ENCODE measurements around the gene SLC35E4.
"Not testable (repeated sequence)": the region's sequence is repeated elsewhere in the genome, so short reads cannot be mapped to it uniquely, and the experiment has no call there.

SLC35E4 gene

DNA sequence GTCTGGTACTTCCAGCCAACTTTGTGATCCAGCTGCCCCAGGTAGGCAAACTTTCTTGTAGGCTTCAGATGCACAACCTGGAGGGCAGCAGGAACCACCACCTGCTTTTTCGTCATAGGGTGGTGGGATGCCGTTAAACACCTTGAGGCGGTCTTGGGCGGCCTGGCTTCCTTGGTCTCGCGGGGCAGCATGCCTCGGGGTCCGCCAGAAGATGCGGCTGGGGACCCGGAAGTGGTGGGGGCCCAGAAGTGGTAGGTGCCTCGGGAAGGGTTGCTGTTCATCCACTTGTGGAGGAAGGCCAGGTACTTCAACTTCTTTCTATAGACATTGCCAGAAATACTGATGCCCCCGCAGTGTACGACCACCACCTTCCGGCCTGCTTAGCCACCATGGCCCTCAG is 18.8 kb downstream of the SLC35E4 start:
- no peak for DNase-seq

DNA sequence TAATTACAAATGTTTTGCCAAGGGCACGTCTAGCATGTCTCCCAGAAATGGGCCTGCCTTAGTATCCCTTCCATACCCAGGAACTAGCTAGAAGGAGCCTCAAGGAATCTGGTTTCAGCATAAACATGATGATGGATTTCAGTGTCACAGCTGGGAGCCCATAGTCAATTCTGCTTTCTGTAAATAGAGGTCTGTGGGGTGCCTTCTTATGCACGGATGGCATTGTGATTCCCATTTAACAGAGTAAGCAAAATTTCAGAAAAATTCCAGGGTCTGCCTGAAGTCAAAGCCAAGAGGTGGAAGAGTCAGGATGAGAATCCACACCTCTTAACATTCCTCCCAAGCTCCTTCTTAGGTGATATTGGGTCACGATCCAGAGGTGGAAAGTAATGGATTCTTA is 20.0 kb downstream of the SLC35E4 start:
- no peak for DNase-seq

DNA sequence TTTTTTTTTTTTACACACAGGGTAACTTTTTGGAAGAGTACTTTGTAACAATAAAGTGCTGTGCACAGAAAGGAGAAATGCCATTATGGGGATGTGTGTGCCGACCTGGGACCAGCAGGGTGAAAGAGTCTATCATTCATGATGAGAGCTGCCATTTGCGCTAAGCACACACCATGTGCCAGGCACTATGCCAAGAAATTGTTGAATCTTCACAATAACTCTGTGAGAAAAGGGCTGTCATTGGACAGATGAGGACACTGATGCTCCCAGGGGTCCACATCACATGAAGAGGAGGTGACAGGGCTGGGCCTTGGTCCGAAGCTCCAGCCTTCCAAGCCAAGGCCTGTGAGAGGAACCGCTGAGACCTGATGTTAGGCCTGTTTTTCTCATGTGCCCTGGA is 26.5 kb downstream of the SLC35E4 start:
- DNase-seq = no peak

DNA sequence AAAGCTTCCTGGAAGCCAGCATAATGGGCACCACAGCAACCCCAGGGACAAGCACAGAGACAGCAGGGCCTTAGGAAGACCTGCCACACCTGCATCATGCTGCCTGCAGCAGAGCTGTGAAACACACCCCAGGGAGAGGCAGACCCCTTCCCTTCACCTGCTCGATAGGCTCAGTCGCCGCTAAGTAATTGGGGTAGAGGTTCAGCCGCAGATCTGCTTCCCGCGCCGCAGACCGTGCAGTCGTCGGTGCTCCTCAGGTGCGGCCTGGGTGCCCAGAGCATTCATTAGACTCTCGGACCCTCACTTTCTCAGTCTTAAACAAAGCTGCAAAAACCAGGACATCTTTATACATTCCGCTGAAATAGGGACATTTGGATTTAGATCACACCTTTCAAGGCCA is 29.2 kb downstream of the SLC35E4 start:
- DNase-seq = no peak

DNA sequence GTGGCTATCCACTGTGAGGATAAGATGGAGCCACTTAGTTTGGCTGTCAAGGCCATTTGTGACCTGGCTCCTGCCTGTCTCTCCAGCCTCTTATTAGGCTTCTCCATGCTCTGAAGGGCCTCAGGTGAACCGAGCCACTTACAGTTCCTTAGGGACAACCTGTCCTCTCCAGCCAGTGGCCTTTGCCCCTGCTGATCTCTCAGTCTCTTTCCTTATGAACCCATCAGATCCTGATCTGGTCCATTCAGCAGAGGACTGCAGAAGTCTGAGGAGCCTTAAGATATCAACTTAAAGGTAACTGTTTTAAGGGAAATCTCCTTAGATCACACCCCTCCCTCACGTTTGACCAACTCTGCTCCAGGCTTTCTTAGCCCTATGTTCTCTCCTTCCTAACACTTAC is 29.7 kb downstream of the SLC35E4 start:
- no peak for DNase-seq

DNA sequence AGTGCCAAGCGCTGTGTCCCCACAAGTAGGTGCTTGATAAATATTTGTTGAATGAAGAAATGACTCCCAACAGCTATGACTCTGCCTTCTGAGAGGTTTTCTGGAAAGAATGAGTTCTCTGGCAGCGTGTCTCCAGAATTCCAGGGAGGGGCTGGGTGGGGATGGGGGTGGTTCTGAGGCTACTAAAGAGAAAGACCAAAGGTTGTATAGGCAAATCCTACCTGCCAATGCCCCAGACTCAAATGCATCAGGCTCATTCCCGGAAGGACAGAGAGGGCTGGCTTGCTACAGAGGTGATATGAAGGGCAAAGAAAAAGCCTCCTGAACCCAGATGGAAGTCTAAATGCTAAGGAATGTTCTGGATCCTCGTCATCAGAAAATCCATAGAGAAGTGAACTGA is 30.2 kb downstream of the SLC35E4 start:
- no peak for DNase-seq

DNA sequence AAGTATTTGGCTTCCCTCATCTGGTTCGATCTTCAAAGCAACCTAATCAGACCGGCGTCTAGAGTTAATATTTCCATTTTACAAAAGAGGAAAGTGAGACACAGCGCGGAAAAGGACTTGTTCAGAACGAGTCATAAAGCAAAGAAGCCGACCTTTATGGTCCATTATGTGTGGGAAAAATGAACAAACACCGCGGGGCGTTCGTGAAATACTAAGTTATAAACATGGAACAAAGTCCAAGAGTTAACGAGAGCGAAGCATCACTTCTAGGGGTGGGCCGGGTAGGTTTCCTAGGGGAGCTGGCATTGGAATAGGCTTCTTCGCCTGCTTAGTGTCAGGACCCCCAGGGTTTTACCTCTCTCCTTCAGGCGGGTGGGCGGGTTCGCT is 31.5 kb downstream of the SLC35E4 start:
- DNase-seq = no peak

DNA sequence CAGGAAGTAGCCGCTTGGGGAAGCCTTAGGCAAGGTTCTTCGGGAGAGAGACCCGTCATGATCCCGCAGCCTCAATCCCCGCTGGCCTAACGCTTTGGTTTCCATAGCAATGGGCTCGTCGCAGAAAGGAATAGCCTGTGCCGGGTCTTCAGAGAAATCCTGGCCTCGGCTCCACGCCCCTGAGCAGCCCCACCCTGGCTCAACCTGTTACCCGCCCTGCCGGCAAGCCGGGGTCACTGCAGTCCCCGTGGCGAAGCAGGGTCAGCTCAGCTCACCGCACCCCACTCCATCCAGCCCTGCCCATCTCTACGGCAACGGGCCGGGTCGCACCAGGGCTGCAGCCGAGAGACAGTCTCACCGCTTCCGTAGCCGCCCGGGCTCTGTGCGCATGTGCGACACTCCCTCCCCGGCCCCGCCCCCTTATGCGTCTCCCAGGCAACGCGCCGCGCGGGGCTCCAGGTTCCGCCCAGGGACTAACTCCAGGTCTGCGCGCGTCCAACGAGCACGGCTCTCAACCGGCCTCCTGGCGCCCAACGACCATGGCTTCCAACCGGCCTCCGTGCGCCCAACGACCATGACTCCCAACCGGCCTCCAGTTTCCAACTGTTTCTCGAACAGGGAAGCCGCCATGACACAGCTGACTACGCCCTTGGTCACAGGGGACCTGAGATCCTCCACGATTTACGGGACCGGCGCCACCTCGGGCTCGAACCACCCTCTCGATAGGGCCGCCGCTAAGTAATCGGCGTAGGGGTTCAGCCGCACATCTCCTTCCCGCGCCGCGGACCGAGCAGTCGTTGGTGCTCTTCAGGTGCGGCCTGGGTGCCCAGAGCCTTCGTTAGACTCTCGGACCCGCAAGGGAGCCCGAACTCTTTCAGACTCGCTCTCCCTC is 32.2 kb downstream of the SLC35E4 start, which contains the start of gene DUSP18:
Gene DUSP18, minus strand, starts transcription at position 382 of the 892 bp plus-strand sequence. CDS start 3,872 bp downstream, outside the sequence.
- peak; percentile 41 to 50 for DNase-seq

DNA sequence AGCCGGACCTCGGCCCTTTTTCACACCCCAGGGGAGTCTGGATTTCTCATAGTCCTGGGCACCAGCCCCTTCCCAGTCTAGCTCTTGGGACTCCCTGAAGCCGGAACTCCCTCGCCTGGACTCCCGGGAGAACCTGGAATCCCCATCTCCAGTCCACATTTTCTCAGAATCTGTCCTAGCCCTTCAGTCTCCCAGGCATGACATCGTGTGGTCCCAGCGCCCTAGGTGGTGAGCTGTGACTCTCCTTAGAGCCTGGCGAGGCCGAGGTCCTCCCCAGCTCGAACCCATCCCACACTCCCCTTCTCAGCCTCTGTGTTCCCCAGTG is 32.8 kb downstream of the SLC35E4 start:
- no peak for DNase-seq

DNA sequence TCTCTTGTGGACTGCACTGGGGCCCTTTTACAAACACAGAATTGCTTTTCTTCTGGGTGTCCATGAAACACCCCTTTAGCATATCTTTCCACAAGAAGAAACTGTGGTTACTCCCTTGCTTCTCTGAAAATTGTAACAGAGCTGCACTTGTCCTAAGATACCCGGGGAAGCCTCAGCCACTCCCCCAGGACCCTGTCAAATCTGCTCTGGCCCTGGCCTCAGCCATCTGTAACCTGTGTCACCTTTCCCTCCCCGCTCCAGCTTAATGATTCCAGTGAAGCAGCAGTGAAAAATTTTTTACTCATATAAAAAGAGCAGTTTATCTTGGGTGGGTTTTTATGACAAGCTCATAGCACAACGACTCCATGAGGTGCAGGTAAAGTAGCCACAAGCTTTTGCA is 35.5 kb downstream of the SLC35E4 start:
- DNase-seq = no peak

DNA sequence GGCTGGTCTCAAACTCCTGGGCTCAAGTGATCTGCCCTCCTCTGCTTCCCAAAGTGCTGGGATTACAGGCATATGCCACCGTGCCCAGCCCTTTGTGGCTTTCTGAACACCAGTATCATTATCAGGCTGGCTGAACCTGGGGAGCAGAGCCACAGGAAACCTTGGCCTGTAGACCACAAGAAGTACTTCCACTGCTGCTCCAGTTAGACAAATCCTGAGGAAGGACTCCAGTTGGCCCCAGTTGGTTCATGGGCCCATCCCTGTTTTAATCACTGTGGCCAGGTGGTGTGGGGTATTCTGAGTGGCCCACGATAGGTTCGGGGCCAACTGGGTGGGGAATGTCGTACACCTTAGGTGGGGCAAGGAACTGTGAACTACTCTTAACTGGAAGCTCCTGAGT is 37.6 kb downstream of the SLC35E4 start:
- DNase-seq = no peak

DNA sequence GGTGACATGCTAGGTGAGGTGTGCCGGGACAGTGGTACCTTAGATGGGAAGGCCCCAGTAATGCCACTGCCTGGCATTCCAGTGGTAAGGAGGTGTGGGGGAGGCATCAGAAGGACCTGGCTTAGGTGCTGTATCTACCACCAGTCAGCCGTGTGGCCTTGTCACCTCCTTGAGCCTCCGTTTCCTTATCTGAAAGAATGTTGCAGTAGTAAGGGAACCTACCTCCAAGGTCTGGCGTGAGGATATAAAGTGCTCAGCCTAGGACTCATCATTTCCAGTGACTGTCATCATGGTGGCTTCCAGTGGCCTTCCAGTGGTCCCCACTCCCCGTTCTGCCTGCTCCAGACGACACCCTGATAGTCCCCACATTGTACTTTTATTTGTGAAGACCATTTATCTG is 38.9 kb downstream of the SLC35E4 start:
- DNase-seq = no peak

DNA sequence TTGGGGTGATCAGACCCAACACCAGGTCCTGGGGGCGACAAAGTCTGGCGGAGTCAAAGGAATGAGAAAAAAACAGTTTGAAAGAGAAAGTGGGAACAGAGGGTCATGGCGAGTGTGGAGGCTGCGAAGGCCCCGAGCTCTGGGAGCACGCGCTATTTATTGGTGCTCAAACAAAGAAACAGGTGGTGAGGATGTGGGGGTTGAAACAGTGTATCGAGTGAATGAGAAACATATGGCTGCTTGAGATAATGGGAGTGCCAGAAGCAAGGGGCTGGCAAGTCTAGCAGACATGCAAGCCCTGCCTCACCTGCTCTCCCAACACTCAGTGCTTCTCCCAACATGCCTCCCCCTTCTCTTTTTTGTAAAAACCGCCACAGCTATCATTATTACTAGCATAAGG is 39.9 kb downstream of the SLC35E4 start:
- DNase-seq = no peak

DNA sequence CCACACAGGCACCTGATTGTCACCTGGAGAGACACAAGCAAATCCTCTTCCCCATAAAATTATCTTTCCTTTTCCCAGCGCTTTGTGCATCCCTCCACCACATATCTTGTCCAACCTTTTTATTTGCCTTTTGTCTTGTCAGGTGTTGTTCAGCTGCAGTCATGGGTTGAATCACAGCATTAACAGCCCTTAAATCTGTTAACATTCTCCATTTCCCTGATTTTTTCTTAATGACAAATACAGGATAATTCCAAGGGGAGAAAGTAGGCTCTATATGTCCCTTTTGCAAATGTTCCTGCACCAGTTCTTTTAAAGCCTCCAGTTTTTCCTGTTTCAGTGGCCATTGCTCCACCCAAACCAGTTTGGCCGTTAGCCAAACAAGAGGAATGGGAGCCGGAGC is 41.0 kb downstream of the SLC35E4 start:
- not testable (repeated sequence) for DNase-seq

DNA sequence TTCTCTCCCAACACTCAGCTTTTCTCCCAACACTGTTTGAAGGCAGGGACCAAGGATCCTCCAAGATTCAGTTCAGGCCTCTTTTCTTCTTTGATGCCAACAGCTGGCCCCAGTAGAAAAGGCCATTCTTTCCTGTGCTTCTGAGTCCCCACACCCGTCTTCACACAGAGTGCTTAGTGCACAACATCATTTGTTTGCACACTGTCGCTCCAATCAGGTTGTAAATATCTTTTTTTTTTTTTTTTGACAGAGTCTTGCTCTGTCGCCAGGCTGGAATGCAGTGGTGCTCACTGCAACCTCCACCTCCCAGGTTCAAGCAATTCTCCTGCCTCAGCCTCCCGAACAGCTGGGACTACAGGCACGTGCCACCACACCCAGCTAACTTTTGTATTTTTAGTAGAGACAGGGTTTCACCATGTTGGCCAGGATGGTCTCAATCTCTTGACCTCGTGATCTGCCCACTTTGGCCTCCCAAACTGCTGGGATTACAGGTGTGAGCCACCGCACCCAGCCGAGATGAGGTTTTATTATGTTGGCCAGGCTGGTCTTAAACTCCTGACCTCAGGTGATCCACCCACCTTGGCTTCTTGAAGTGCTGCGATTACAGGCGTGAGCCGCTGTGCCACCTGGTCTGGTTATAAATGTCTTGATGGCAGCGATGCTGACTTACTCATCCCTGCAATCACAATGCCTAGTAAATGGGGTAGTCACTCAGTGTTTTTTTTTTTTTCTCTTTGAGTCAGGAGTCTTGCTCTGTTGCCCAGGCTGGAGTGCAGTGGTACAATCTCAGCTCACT is 44.5 kb downstream of the SLC35E4 start:
- not testable (repeated sequence) for DNase-seq

DNA sequence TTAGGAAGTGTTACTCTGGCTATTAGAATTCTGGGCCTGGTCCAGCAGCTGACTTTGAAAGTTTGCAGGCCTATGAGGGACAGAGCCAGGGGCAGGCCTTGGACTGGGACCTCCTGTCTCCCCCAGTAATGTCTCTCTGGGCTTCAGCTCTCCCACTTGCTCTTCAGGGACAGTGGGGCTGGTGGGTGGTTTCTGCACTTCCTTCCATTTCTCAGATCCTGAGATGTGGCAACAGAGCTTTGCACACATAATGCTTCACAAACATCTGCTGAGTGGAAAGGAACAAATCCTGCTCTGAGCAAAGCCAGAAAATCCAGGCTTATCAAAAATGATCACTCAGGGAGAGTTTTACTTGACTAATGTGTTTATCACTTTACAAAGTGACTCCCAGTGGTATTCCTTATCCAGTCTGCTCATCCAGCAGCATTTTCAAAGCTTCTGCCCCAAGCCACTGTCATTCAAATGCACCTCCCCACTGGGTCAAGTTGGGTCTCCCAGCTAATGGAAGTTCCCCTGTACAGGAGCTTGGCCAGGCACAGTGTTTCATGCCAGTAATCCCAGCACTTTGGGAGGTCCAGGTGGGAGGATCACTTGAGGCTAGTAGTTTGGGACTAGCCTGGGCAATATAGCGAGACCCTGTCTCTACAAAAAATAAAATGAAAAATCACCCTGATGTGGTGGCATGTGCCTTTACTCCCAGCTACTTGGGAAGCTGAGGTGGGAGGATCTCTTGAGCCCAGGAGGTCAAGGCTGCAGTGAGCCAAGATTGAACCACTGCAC is 45.6 kb downstream of the SLC35E4 start:
- DNase-seq = no peak

DNA sequence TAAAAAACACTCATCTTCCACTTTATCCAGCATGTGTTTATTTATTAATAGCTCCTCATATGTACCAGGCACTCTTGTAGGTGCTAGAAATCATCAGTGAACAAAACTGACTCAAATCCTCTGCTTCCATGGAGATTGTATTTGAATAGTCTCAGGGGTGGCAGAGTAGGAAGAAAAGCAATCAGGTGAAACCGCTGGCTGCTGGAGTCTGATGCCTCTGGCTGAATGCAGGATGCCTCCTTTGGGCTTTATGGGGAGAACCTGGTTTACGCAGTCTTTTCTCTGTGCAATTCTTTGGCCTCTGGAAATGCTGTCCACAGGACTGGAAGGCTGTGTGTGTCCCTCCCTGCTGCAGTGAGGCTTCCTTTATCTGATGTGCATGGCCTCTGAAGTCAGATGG is 46.2 kb downstream of the SLC35E4 start:
- DNase-seq = no peak

DNA sequence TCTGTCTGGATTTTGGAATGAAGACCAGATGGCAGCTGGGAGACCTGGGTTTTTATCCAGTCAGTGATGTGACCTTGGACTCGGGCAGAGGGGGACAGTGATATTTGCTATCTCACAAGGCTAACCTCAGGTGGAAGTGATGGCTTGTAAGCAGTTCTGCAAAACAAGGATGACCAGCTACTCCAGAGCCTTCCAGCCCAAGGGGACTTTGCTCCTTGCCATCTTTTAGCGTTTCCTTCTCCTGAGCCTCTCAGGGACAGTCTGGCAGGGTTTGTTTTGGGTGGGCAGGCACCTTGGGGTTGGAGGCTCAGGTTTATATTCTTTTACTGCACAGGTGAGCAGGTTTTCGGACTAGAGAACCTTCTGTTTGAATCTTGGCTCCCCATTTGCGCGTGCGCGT is 49.6 kb downstream of the SLC35E4 start:
- no peak for DNase-seq

DNA sequence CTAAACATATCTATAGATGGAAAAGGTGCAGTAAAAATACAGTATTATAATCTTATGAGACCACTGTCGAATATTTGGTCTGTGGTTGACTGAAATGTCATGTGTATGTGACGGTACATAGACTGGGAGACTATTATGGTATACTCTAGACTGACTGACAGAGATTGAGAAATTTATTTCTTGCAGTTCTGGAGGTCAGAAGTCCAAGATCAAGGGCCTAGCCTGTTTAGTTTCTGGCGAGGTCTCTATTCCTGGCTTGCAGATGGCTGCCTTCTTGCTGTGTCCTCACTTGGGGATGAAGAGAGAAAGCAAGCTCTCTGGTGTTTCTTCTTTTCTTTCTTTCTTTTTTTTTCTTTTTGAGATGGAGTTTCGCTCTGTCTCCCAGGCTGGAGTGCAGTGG is 51.8 kb downstream of the SLC35E4 start:
- DNase-seq = no peak

DNA sequence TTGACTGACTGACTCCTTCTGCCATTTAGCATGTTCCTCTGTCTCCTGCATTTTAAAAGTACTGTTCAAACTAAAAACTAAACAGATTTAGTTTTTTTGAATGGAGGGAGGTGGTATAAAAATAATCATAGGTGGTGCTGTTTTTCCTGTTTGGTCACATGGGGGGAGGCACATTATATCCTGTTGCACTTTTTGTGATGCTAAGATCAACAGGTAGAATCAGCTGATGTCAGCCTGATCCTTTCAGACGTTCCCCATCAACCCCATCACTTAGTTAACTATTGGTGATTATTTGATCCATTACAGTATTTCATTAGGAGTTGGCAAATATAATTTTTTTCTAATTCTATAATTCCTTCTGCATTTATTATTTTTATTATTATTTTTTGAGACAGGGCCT is 54.0 kb downstream of the SLC35E4 start:
- no peak for DNase-seq

DNA sequence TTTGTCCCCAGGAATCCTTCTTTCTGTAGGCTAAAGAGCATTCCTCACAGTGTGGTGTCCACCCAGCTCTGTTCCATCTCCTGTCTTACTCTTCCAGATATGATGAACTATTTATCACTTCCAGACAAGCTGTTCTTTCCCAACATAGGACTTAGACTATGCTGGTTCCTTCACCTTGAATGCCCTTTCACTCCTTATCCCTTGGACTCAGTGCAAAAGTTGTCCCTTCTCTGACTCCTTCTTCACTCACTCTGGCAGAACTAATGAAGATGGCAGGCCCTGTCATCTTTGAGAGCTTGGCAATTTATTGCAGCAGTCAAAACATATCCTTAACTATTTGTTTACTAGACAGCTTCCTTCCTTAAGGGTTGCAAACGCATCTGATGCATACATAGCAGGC is 55.6 kb downstream of the SLC35E4 start:
- no peak for DNase-seq

DNA sequence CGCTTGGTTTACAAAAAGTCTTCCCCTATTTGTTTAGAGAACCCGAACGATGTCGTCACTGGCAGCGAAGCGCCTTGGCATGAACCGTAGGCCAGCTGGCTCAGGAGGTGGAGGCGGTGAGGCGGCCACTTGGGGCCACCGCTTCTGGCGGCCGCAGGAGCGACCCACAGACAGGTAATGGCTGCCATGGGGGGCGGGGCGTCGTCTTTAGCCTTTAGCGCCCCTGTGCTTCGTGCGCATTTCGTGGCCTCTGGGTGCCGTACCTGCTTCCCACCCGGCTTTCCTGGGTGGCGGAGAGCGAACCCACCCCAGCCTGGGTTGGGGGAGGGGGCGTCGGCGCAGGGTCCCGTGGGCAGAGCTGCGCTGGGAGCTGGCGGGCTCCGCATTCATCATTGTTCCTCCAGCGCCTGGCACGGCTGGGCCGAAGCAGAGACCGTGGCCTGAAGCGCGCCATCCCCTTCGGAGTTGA is 58.6 kb downstream of the SLC35E4 start:
- peak in 1 of 2 experiments; percentile 30 for DNase-seq

DNA sequence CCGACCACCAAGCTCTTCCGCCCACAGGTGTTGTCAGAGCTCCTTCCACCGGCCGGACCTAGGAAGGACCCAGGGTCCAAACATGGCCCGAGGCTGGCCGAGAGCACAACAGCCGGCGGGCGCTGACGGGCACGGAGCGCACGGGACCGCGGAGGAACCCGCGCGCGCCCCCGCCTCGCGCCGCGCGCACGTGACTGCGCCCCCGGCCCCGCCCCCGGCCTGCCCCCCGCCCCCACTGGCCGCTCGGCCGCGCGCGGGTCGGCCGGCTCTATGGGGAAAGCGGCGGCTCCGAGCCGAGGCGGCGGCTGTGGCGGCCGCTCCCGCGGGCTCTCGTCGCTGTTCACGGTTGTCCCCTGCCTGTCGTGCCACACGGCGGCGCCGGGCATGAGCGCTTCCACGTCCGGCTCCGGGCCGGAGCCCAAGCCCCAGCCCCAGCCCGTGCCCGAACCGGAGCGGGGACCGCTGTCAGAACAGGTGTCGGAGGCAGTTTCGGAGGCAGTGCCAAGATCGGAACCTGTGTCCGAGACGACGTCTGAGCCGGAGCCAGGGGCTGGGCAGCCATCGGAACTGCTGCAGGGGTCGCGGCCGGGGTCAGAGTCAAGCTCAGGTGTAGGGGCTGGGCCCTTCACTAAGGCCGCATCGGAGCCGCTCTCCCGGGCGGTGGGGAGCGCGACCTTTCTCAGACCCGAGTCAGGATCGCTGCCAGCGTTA is 59.2 kb downstream of the SLC35E4 start, which contains the start of gene OSBP2:
Gene OSBP2, plus strand, starts transcription at position 235 of the 711 bp plus-strand sequence. Its CDS starts 36 bp downstream, at position 271.
- peak in 1 of 2 experiments; percentile 19 for DNase-seq
